Endothelial cell of umbilical vein (primary cell): ENCODE data around the gene SLC30A10. TPM values are rescaled to one million over a fixed set of nuclear protein-coding genes. Genes with fewer than 3 reads are reported as not detected.

Experiments used
- BruUV-seq: library from RNA; stranded (reverse); fragments of 400-500 nt; replicated peaks from 2 replicates; lab custom pipeline; 2021; lab: Mats Ljungman, UMichigan
- CTCF ChIA-PET: fragments of 300-600, 350-600 bp; sonication (Branson Sonifier 250); formaldehyde crosslinking; loops from one replicate; lab custom pipeline; 2021; ENCODE audit warnings: antibody characterized with exemption, inconsistent platforms; lab: Charles Lee
- POLR2A ChIA-PET: fragments of 300-600, 350-600 bp; sonication (Branson Sonifier 250); formaldehyde crosslinking; loops from one replicate; lab custom pipeline; 2021; ENCODE audit warnings: antibody characterized with exemption, inconsistent platforms; lab: Charles Lee
- DNase-seq: peaks from one replicate; pipeline ENCODE4 v3.0.0-alpha.2; 2011; ENCODE audit warnings: low read depth, low spot score
- FAIRE-seq: peaks from 2 replicates; lab custom pipeline; 2011; peaks lifted over from hg19 to GRCh38; lab: Jason Lieb, UNC
- H2AFZ ChIP-seq: 2 replicates; pipeline ENCODE4 v1.6.0; 2012; ENCODE audit warnings: low read depth, low read length, control low read depth, inconsistent platforms
- H3K27ac ChIP-seq: 2 replicates; pipeline ENCODE4 v1.5.1; 2011; ENCODE audit warnings: low read depth, mild to moderate bottlenecking, control low read depth, low read length, moderate library complexity; ENCODE audit not compliant: insufficient read depth
- H3K27me3 ChIP-seq, 2 experiments: 2 replicates each; pipeline versions ENCODE4 v1.6.0 to v1.6.1; 2011; ENCODE audit warnings: low read length in 2 of 2, mixed read lengths in 1 of 2; ENCODE audit not compliant: control insufficient read depth in 2 of 2, insufficient read depth in 2 of 2
- H3K36me3 ChIP-seq, 2 experiments: 2 replicates in 1 of 2; 3 replicates in 1 of 2; pipeline ENCODE4 v1.5.1; 2011; ENCODE audit warnings: low read length in 2 of 2, mild to moderate bottlenecking in 1 of 2, moderate library complexity in 1 of 2; ENCODE audit not compliant: control insufficient read depth in 2 of 2, insufficient read depth in 2 of 2; ENCODE audit errors: extremely low read depth in 1 of 2
- H3K4me1 ChIP-seq: 3 replicates; pipeline ENCODE4 v1.5.1; 2011; ENCODE audit warnings: mild to moderate bottlenecking, low read length; ENCODE audit not compliant: control insufficient read depth, insufficient read depth; ENCODE audit errors: extremely low read depth
- H3K4me2 ChIP-seq: 2 replicates; pipeline ENCODE4 v1.6.1; 2011; ENCODE audit warnings: low read length, control low read depth, mixed read lengths; ENCODE audit not compliant: insufficient read depth
- H3K4me3 ChIP-seq, 3 experiments: fragments of 200-600 bp in 1 of 3; sonication (generic), shearing (Covaris generic) in 1 of 3; replicated peaks in 1 of 3; 2 replicates each; pipeline ENCODE4 v1.5.1; 2011 to 2016; ENCODE audit warnings: control low read depth in 3 of 3, low read length in 3 of 3, mild to moderate bottlenecking in 2 of 3, inconsistent platforms in 1 of 3, low read depth in 1 of 3, moderate library complexity in 1 of 3; ENCODE audit not compliant: insufficient read depth in 1 of 3
- H3K79me2 ChIP-seq: 2 replicates; pipeline ENCODE4 v1.6.0; 2012; ENCODE audit warnings: low read length, inconsistent platforms; ENCODE audit not compliant: control insufficient read depth, insufficient read depth
- H3K9ac ChIP-seq: replicated peaks from 2 replicates; pipeline ENCODE3; 2011; ENCODE audit warnings: low read length, control low read depth; ENCODE audit not compliant: insufficient read depth; ENCODE audit errors: extremely low read depth
- H3K9me1 ChIP-seq: replicated peaks from 3 replicates; pipeline ENCODE4 v1.6.0; 2011; ENCODE audit warnings: mild to moderate bottlenecking, low read length; ENCODE audit not compliant: control insufficient read depth, insufficient read depth; ENCODE audit errors: extremely low read depth
- H3K9me3 ChIP-seq: replicated peaks from 2 replicates; pipeline ENCODE4 v1.5.1; 2012; ENCODE audit warnings: low read length, inconsistent platforms; ENCODE audit not compliant: control insufficient read depth, insufficient read depth
- H4K20me1 ChIP-seq: replicated peaks from 2 replicates; pipeline ENCODE3; 2011; ENCODE audit warnings: mild to moderate bottlenecking, low read length; ENCODE audit not compliant: control insufficient read depth, insufficient read depth; ENCODE audit errors: extremely low read depth
- CTCF ChIP-seq, 2 donors: IDR thresholded peaks; 1 replicate in 1 of 2; 2 replicates in 1 of 2; pipeline ENCODE4 v1.5.1; 2011; ENCODE audit warnings: low read length in 2 of 2, mild to moderate bottlenecking in 2 of 2, moderate library complexity in 2 of 2, control low read depth in 1 of 2, inconsistent platforms in 1 of 2, low read depth in 1 of 2; ENCODE audit not compliant: insufficient read depth in 1 of 2; ENCODE audit errors: extremely low read depth in 1 of 2
- GATA2 ChIP-seq: IDR thresholded peaks from 2 replicates; pipeline ENCODE4 v1.7.0; 2011; ENCODE audit warnings: low read depth, mild to moderate bottlenecking, moderate library complexity, mixed read lengths, low read length; ENCODE audit not compliant: insufficient read length, insufficient read depth
- JUN ChIP-seq: IDR thresholded peaks from 2 replicates; pipeline ENCODE4 v1.6.1; 2011; ENCODE audit warnings: borderline replicate concordance, low read depth; ENCODE audit not compliant: insufficient read length, insufficient read depth
- MAX ChIP-seq: IDR thresholded peaks from 2 replicates; pipeline ENCODE4 v1.6.1; 2011; ENCODE audit not compliant: insufficient read depth, insufficient read length
- MYC ChIP-seq: IDR thresholded peaks from one replicate; pipeline ENCODE4 v1.6.1; 2011; ENCODE audit warnings: mild to moderate bottlenecking, low read depth, low read length
- POLR2AphosphoS5 ChIP-seq: IDR thresholded peaks from 2 replicates; pipeline ENCODE4 v1.6.1; 2012; ENCODE audit warnings: low read depth, mild to moderate bottlenecking, control low read depth, low read length, moderate library complexity; ENCODE audit not compliant: insufficient read depth
- dilution Hi-C: fragments of 300-500 bp; cut with MboI; formaldehyde crosslinking; loops from one replicate; pipeline ENCODE4 v1.15.0; 2019; ENCODE audit warnings: low sequenced_read_pairs; ENCODE audit not compliant: extremely low pct_ligation_motif_present
- intact Hi-C: fragments of 100-400 bp; cut with micrococcal nuclease; formaldehyde crosslinking; loops from one replicate; pipeline ENCODE4 v1.10.0; 2022
- polyA plus RNA-seq, 4 experiments: library from polyadenylated mRNA; depleted of rRNA in 3 of 4; stranded (reverse) in 3 of 4; unstranded in 1 of 4; fragments of >200 nt; gene quantifications; 2 replicates each; pipeline versions ENCODE4 v1.2.1 to v1.2.3, GENCODE V29; 2011 to 2012; ENCODE audit warnings: missing spikeins in 1 of 4
- total RNA-seq: library from RNA; stranded (reverse); gene quantifications from 2 replicates; pipeline ENCODE4 v1.2.3, GENCODE V29; 2021

Gene SLC30A10
- total and polyA plus RNA-seq, 2 donors (not counting 3 experiments of a cell fraction or from before 2014, with no cell fraction given) = not detected

GRCh38 chr1:219880765-219881457 is 47.4 kb downstream of the SLC30A10 start:
- TF ChIP-seq GATA2 (no peak), CTCF (IDR thresholded peaks at IDR 0.05; ENCODE audit: extremely low read depth in 1 of 2, insufficient read depth in 1 of 2, low read depth in 1 of 2, low read length in 2 of 2) (no peak)
- CTCF ChIA-PET = no interaction called here

GRCh38 chr1:219876798-219877209 is 51.6 kb downstream of the SLC30A10 start:
- DNase-seq (no peak), FAIRE-seq (no peak)
- no peak overlapping the region for H3K4me3 ChIP-seq
- dilution Hi-C loops (no loop called here), intact Hi-C loops (no loop called here)
- H2AFZ ChIP-seq = no peak overlapping the region
- ChIA-PET POLR2A (no interaction called here), CTCF (no interaction called here)
- H3K4me2 ChIP-seq = no peak overlapping the region
- H3K79me2 ChIP-seq = no peaks in the 10 kb centered on the region
- no peak for TF ChIP-seq MYC
- no peak for TF ChIP-seq GATA2
- no peak for TF ChIP-seq CTCF (IDR thresholded peaks at IDR 0.05; ENCODE audit: extremely low read depth in 1 of 2, insufficient read depth in 1 of 2, low read depth in 1 of 2, low read length in 2 of 2)
- TF ChIP-seq POLR2AphosphoS5 = no peak
- TF ChIP-seq JUN = no peak
- no peak for TF ChIP-seq MAX
- no peaks in the 10 kb centered on the region for H4K20me1 ChIP-seq
- no peak overlapping the region for H3K9ac ChIP-seq
- no peak overlapping the region for H3K27ac ChIP-seq
- BruUV-seq = no TSS peak
- H3K36me3 ChIP-seq = no peaks in the 10 kb centered on the region
- peaks cover 0 to 2% of the 10 kb centered on the region in 2 experiments for H3K27me3 ChIP-seq
- H3K4me1 ChIP-seq = no peaks in the 10 kb centered on the region
- no peaks in the 10 kb centered on the region for H3K9me1 ChIP-seq
- no peaks in the 10 kb centered on the region for H3K9me3 ChIP-seq

More at GRCh38 chr1:219880765-219881457, 47.4 kb downstream of the SLC30A10 start:
- no peaks in the 10 kb centered on the region for H3K79me2 ChIP-seq
- H4K20me1 ChIP-seq = no peaks in the 10 kb centered on the region
- no peak overlapping the region for H3K4me3 ChIP-seq
- H3K9me3 ChIP-seq = no peaks in the 10 kb centered on the region
- FAIRE-seq (no peak), DNase-seq (no peak)
- H3K27me3 ChIP-seq = peaks cover 0 to 2% of the 10 kb centered on the region in 2 experiments
- H2AFZ ChIP-seq = no peak overlapping the region
- H3K4me1 ChIP-seq = no peaks in the 10 kb centered on the region
- intact Hi-C loops (no loop called here), dilution Hi-C loops (no loop called here)
- no peaks in the 10 kb centered on the region for H3K9me1 ChIP-seq
- H3K9ac ChIP-seq = no peak overlapping the region
- no peak overlapping the region for H3K27ac ChIP-seq
- H3K4me2 ChIP-seq = no peak overlapping the region
- no TSS peak for BruUV-seq
- H3K36me3 ChIP-seq = no peaks in the 10 kb centered on the region
- POLR2A ChIA-PET = no interaction called here
